HPDE6-E6E7 (cell line): ENCODE results near the gene DISC1.
"Not testable (repeated sequence)": the region's sequence is repeated elsewhere in the genome, so short reads cannot be mapped to it uniquely, and the experiment has no call there.

Source experiments
- DNase-seq: peaks from one replicate; pipeline ENCODE4 v3.0.0; 2011; ENCODE audit warnings: missing footprints; ENCODE audit errors: extremely low spot score

DISC1 gene

DNA sequence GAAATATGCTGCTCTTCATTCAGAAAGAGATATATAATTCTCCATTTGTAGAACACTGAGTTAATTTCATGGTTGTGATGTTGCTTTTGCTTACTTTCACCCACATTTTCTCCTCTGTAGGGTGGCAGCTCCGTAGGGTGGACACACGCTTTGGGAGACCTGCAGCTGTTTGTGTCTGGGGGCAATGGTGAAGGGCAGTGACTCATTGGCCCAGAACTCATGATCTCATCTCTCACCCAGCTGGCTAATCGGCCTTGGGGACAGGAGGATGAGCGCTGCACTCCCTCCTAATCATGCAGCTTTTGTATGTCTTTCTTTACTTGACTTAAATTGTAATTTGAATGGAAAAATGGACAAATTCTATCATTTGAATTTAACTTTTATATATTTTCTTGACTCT, 9.6 kb downstream of the DISC1 start:
- no peak for DNase-seq

DNA sequence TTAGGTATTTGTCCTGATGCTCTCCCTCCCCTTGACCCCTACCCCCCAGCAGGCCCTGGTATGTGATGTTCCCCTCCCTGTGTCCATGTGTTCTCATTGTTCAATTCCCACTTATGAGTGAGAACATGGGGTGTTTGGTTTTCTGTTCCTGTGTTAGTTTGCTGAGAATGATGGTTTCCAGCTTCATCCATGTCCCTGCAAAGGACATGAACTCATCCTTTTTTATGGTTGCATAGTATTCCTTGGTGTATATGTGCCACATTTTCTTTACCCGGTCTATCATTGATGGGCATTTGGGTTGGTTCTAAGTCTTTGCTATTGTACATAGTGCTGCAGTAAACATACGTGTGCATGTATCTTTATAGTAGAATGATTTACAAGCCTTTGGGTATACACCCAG, 10.3 kb downstream of the DISC1 start:
- not testable (repeated sequence) for DNase-seq

- no peak for DNase-seq
Observed at GRCh38 chr1:231638647-231639046, 12.1 kb downstream of the DISC1 start.

- no peak for DNase-seq
Observed at GRCh38 chr1:231639819-231640218, 13.2 kb downstream of the DISC1 start.

DNA sequence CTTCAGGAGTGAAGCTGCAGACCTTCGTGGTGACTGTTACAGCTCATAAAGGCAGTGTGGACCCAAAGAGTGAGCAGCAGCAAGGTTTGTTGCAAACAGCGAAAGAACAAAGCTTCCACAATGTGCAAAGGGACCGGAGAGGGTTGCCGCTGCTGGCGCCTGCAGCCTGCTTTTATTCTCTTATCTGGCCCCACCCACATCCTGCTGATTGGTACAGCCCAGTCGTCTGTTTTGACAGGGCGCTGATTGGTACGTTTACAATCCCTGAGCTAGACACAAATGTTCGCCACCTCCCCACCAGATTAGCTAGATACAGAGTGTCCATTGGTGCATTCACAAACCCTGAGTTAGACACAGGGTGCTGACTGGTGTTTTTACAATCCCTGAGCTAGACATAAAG, 14.9 kb downstream of the DISC1 start:
- not testable (repeated sequence) for DNase-seq

DNA sequence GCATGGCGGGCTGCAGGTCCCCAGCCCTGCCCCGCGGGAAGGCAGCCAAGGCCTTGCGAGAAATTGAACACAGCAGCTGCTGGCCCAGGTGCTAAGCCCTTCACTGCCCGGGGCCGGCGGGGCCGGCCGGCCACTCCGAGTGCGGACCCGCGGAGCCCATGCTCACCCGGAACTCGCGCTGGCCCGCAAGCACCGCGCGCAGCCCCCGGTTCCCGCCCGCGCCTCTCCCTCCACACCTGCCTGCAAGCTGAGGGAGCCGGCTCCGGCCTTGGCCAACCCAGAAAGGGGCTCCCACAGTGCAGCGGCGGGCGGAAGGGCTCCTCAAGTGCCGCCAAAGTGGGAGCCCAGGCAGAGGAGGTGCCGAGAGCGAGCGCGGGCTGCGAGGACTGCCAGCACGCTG, 15.5 kb downstream of the DISC1 start:
- not testable (repeated sequence) for DNase-seq

GRCh38 chr1:231642618-231643017, 16.0 kb downstream of the DISC1 start:
- DNase-seq, result no peak

GRCh38 chr1:231643071-231643934, 16.7 kb downstream of the DISC1 start:
- no peak for DNase-seq

DNA sequence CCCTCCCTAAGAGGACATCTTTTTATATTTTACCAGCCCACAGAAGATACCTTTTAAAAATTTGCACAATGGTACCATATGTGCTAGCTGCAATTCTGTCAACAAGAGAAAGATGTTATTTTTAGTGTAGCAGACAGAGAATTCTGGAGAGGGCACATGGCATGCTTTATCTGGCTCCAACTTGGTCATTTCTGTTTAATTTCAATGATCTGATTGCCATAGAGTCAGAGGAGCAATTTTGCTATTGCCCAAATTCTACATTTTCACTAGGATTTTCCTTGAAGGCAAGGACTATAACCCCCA, 17.3 kb downstream of the DISC1 start:
- DNase-seq, result no peak

GRCh38 chr1:231645634-231646033, 19.0 kb downstream of the DISC1 start:
- DNase-seq, result not testable (repeated sequence)

GRCh38 chr1:231646165-231646564, 19.6 kb downstream of the DISC1 start:
- not testable (repeated sequence) for DNase-seq

DNA sequence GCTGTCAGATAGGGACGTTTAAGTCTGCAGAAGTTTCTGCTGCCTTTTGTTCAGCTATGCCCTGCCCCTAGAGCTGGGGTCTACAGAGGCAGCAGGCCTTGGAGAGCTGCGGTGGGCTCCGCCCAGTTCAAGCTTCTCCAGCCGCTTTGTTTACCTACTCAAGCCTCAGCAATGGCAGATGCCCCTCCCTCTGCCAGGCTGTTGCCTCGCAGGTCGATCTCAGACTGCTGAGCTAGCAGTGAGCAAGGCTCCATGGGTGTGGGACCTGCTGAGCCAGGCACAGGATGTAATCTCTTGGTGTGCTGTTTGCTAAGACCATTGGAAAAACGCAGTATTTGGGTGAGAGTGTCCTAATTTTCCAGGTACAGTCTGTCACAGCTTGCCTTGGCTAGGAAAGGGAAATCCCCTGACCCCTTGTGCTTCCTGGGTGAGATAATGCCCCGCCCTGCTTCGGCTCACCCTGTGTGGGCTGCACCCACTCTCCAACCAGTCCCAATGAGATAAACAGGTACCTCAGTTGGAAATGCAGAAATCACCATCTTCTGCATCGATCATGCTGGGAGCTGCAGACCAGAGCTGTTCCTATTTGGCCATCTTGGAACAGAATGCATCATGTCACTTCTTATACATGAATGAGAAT, 25.2 kb downstream of the DISC1 start:
- DNase-seq, result not testable (repeated sequence)

DNA sequence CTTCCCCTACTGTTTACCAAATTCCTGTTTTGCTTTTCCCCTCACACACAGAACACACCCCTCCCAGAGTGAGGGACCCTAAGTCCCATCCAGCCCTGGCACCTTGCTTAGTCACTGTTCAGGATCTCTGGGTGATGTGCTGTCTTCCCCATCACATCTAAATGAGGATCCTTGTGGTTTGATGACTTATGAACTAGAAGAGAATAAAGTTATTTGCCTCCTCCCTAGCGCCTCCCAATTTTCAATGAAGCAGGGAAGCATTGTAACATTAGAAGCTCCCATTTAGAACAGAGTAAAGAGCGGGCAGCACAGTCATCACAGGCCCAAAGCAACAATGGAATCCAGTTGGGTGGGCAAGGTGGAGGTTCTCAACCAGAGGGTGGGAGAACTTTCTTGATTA, 27.0 kb downstream of the DISC1 start:
- no peak for DNase-seq

DNA sequence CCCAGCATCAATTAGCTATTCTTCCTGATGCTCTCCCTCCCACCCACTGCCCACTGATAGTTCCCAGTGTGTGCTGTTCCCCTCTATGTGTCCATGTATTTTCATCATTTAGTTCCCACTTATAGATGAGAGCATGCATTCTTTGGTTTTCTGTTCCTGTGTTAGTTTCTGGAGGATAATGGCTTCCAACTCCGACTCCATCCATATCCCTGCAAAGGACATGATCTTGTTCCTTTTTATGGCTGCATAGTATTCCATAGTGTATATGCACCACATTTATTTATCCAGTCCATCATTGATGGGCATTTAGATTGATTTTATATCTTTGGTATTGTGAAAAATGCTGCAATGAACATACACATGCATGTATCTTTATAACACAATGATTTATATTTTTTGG, 30.2 kb downstream of the DISC1 start:
- DNase-seq, result no peak

- not testable (repeated sequence) for DNase-seq
Observed at GRCh38 chr1:231658223-231658622, 31.6 kb downstream of the DISC1 start.

DNA sequence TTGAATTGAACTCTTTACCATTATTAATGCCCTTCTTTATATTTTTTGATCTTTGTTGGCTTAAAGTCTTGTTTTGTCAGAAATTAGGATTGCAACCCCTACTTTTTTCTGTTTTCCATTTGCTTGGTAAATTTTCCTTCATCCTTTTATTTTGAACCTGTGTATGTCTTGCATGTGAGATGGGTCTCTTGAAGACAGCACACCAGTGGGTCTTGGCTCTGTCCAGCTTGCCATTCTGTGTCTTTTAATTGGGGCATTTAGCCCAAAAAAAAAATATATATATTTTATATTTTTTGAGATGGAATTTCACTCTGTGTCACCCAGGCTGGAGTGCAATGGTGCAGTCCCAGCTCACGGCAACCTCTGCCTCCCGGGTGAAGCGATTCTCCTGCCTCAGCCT, 33.6 kb downstream of the DISC1 start:
- DNase-seq, result no peak

DNA sequence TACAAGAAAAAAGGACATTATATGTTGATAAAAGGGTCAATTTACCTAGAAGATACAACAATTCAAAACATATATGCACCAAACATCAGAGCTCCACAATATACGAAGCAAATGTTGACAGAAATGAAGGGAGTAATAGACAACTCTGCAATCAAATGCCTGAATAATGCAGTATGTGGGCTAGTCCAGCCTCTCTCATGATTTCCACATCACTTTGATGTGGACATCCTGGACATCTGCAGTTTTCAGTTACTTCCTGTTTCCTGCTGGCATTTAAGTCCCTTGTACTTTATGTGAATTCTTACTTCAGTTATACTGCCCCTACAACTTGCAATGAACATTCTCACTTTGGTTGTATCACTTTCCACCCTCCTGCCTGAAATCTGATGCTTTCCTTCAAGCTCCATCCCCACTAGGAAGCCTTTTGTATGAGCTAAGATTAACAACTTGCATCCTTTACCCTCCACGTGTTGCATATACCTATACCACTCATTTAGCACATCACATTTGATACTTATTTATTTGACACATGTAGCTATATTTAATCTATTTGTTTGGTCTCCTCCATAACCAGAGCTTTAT, 36.7 kb downstream of the DISC1 start:
- no peak for DNase-seq

DNA sequence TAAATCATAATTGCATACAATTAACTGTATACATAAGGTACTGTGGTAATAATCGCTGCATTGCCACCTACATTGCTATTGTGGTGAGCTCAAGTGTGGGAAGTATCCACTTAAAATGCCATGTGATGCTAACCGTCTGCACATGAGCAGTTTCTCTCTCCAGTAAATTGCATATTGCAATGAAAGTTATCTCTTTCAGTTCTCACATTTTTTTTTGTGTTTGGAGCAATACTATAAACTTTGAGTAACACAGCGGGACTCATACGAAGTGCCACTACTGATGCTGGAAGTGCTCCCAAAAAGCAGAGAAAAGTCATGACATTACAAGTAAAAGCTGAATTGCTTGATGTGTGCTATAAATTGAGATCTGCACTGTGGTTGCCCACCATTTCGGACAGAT, 38.5 kb downstream of the DISC1 start:
- no peak for DNase-seq

GRCh38 chr1:231665726-231666125, 39.1 kb downstream of the DISC1 start:
- no peak for DNase-seq

- no peak for DNase-seq
Observed at GRCh38 chr1:231666220-231666936, 39.8 kb downstream of the DISC1 start.

DNA sequence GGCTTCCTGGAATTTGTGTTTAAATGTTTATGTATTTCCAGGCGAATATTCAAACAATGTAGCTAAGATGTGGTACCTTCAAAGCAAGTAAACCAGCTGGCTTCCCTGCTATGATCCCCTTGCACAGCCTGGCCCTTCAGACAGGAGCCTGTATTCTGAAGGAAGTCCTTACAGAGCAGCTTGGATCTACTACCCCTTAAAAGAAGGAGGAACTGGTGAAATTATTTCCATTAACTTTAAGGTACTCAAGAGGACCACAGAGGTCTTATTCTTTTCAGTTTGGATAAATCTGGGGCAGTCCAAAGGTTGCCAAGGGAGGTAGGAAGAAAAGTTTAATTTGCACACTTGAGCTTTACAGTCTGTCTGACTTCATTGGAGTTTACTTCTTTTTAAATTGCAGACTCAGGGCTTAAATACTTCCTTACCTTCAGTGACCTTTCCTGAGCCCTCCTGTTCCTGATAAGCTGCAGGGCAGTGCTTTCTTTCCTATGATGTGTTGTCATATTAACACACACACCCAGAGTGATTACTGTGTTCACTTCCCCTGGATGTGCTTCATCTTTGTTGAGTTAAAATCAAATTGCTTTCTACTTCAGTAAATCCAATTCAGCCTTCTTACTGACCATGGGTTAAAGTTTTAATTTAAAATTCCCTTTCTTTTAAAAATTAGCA, 40.5 kb downstream of the DISC1 start:
- no peak for DNase-seq
